Fibroblast of lung (primary cell): ENCODE measurements around the gene MAPKAPK5. TPM values are rescaled to one million over a fixed set of nuclear protein-coding genes. Genes with fewer than 3 reads are reported as not detected.
A peak's percentile ranks its signal among the peaks of the same experiment; 100 is the strongest.

Experiments
- DNase-seq, 2 donors: peaks; one replicate each; pipeline versions ENCODE4 v3.0.0 to v3.0.0-alpha.2; 2010; ENCODE audit warnings: low read depth in 2 of 2
- H2AFZ ChIP-seq: 2 replicates; pipeline ENCODE4 v1.5.1; 2012; ENCODE audit warnings: low read length, control low read depth, inconsistent platforms
- H3K27ac ChIP-seq: 2 replicates; pipeline ENCODE4 v1.5.1; 2011; ENCODE audit warnings: low read length, control low read depth; ENCODE audit not compliant: insufficient read depth
- H3K27me3 ChIP-seq: 2 replicates; pipeline ENCODE4 v1.5.1; 2011; ENCODE audit warnings: mild to moderate bottlenecking, low read length; ENCODE audit not compliant: control insufficient read depth, insufficient read depth
- H3K36me3 ChIP-seq: 2 replicates; pipeline ENCODE4 v1.5.1; 2011; ENCODE audit warnings: low read length; ENCODE audit not compliant: control insufficient read depth, insufficient read depth
- H3K4me1 ChIP-seq: 2 replicates; pipeline ENCODE4 v1.5.1; 2011; ENCODE audit warnings: low read length; ENCODE audit not compliant: control insufficient read depth, insufficient read depth; ENCODE audit errors: extremely low read depth
- H3K4me2 ChIP-seq: 2 replicates; pipeline ENCODE4 v1.5.1; 2011; ENCODE audit warnings: low read length, control low read depth; ENCODE audit not compliant: insufficient read depth; ENCODE audit errors: extremely low read depth
- H3K4me3 ChIP-seq, 4 experiments: fragments of 200-600 bp in 1 of 4; sonication (generic) in 1 of 4; replicated peaks in 1 of 4; 2 replicates each; pipeline ENCODE4 v1.5.1; 2011 to 2016; ENCODE audit warnings: low read length in 4 of 4, low read depth in 3 of 4, mild to moderate bottlenecking in 3 of 4, control low read depth in 2 of 4, inconsistent platforms in 1 of 4, mixed read lengths in 1 of 4; ENCODE audit not compliant: insufficient read depth in 1 of 4; ENCODE audit errors: control extremely low read depth in 1 of 4
- H3K79me2 ChIP-seq: 2 replicates; pipeline ENCODE4 v1.5.1; 2012; ENCODE audit warnings: mild to moderate bottlenecking, low read length, inconsistent platforms; ENCODE audit not compliant: control insufficient read depth, insufficient read depth
- H3K9ac ChIP-seq: 2 replicates; pipeline ENCODE4 v1.5.1; 2011; ENCODE audit warnings: mild to moderate bottlenecking, low read length, control low read depth; ENCODE audit not compliant: insufficient read depth
- H3K9me3 ChIP-seq: 2 replicates; pipeline ENCODE4 v1.5.1; 2012; ENCODE audit warnings: low read depth, low read length; ENCODE audit not compliant: control insufficient read depth, insufficient read depth
- H4K20me1 ChIP-seq: 2 replicates; pipeline ENCODE4 v1.5.1; 2011; ENCODE audit warnings: low read length; ENCODE audit not compliant: control insufficient read depth, insufficient read depth; ENCODE audit errors: extremely low read depth
- CTCF ChIP-seq, 2 donors: IDR thresholded peaks in 1 of 2; conservative IDR thresholded peaks in 1 of 2; 1 replicate in 1 of 2; 2 replicates in 1 of 2; pipeline ENCODE4 v1.5.1; 2011 to 2012; ENCODE audit warnings: low read length in 2 of 2, control low read depth in 1 of 2, inconsistent platforms in 1 of 2, low read depth in 1 of 2, mild to moderate bottlenecking in 1 of 2
- EZH2 ChIP-seq: IDR thresholded peaks from 2 replicates; pipeline ENCODE4 v1.5.1; 2012; ENCODE audit warnings: low read length, control low read depth, mild to moderate bottlenecking; ENCODE audit errors: missing control alignments
- polyA plus RNA-seq, 2 donors: library from polyadenylated mRNA; depleted of rRNA in 1 of 2; stranded (reverse) in 1 of 2; unstranded in 1 of 2; fragments of >200 nt; gene quantifications; 2 replicates each; pipeline ENCODE4 v1.2.1, GENCODE V29; 2011 to 2012; ENCODE audit warnings: missing spikeins in 1 of 2
- total RNA-seq: library from RNA; depleted of rRNA; stranded (reverse); fragments of >200 nt; gene quantifications from 2 replicates; pipeline ENCODE4 v1.2.1, GENCODE V29; 2014

Gene MAPKAPK5
- total and polyA plus RNA-seq, 2 donors (not counting 1 experiment from before 2014, with no cell fraction given): 26.8 to 34.6 TPM

GRCh38 chr12:111842556-111843396, 748 bp downstream of the MAPKAPK5 start:
- H2AFZ ChIP-seq: peak overlapping the region; percentile 67
- peak overlapping the region; percentile 99 for H3K9ac ChIP-seq
- no peaks in the 10 kb centered on the region for H3K27me3 ChIP-seq
- DNase-seq: peak in 1 of 2 donors; percentile 13
- peaks cover 3% of the 10 kb centered on the region for H3K4me1 ChIP-seq
- H3K4me2 ChIP-seq: peak overlapping the region; percentile 89
- H3K36me3 ChIP-seq: no peaks in the 10 kb centered on the region
- TF ChIP-seq CTCF (conservative IDR thresholded peaks at IDR 0.05 in 1 of 2, IDR thresholded peaks at IDR 0.05 in 1 of 2; ENCODE audit: low read depth in 1 of 2, low read length in 2 of 2) (no peak), EZH2 (no peak)
- H3K9me3 ChIP-seq: no peaks in the 10 kb centered on the region
- peaks cover 65% of the 10 kb centered on the region for H3K79me2 ChIP-seq
- peak overlapping the region; percentile 80 to 97 (median 86) for H3K4me3 ChIP-seq
- H4K20me1 ChIP-seq: no peaks in the 10 kb centered on the region
- H3K27ac ChIP-seq: peak overlapping the region; percentile 84

GRCh38 chr12:111846016-111846415, 4.0 kb downstream of the MAPKAPK5 start:
- Histone ChIP-seq H4K20me1 (no peaks in the 10 kb centered on the region), H3K4me3 (no peak overlapping the region), H3K36me3 (no peaks in the 10 kb centered on the region), H3K9me3 (no peaks in the 10 kb centered on the region), H3K9ac (no peak overlapping the region), H3K4me1 (peaks cover 3% of the 10 kb centered on the region), H3K79me2 (peaks cover 76% of the 10 kb centered on the region), H3K4me2 (no peak overlapping the region), H2AFZ (no peak overlapping the region), H3K27me3 (no peaks in the 10 kb centered on the region), H3K27ac (no peak overlapping the region)
- DNase-seq: peak in 1 of 2 donors; percentile 29
- no peak for TF ChIP-seq CTCF (conservative IDR thresholded peaks at IDR 0.05 in 1 of 2, IDR thresholded peaks at IDR 0.05 in 1 of 2; ENCODE audit: low read depth in 1 of 2, low read length in 2 of 2)
- TF ChIP-seq EZH2: no peak

- Histone ChIP-seq H4K20me1 (no peaks in the 10 kb centered on the region), H2AFZ (no peak overlapping the region), H3K9ac (no peak overlapping the region), H3K4me1 (no peaks in the 10 kb centered on the region), H3K79me2 (peaks cover 62% of the 10 kb centered on the region), H3K4me3 (no peak overlapping the region), H3K27me3 (no peaks in the 10 kb centered on the region), H3K27ac (no peak overlapping the region), H3K36me3 (peaks cover 2% of the 10 kb centered on the region), H3K4me2 (no peak overlapping the region), H3K9me3 (no peaks in the 10 kb centered on the region)
- TF ChIP-seq CTCF (conservative IDR thresholded peaks at IDR 0.05 in 1 of 2, IDR thresholded peaks at IDR 0.05 in 1 of 2; ENCODE audit: low read depth in 1 of 2, low read length in 2 of 2): no peak
- no peak for DNase-seq
Measured at GRCh38 chr12:111850526-111850925, 8.5 kb downstream of the MAPKAPK5 start.
